HG03159 (cell line): ENCODE results near the gene SPRR2A.
"Not testable (repeated sequence)": the region's sequence is repeated elsewhere in the genome, so short reads cannot be mapped to it uniquely, and the experiment has no call there.

Source experiments
- ATAC-seq: cut with Tn5 transposase; IDR thresholded peaks from one replicate; pipeline ENCODE4 v1.9.1; 2021; ENCODE audit warnings: mild to moderate bottlenecking, moderate library complexity; ENCODE audit not compliant: unreplicated experiment

The SPRR2A gene

GRCh38 chr1:153057375-153057774 is at the start of gene SPRR2A:
Gene SPRR2A, minus strand, starts transcription at chr1:153057512. Its CDS starts 777 bp downstream, at chr1:153056735.
- no peak for ATAC-seq

DNA sequence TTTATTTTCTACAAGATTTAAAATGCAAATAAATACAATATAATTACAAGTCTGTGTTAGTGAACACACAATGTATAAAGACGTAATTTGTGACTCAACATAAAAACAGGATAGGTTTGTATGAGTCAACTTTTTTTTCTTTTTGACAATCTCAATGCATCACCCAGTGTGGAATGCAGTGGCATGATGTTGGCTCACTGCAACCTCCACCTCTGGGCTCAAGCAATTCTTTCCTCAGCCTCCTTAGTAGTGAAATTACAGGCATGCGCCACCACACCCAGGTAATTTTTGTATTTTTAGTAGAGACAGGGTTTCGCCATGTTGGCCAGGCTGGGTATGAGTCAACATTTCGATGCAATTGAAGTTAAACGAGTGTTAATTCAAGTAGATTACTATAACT is 42.9 kb upstream of the SPRR2A start:
- ATAC-seq: no peak

DNA sequence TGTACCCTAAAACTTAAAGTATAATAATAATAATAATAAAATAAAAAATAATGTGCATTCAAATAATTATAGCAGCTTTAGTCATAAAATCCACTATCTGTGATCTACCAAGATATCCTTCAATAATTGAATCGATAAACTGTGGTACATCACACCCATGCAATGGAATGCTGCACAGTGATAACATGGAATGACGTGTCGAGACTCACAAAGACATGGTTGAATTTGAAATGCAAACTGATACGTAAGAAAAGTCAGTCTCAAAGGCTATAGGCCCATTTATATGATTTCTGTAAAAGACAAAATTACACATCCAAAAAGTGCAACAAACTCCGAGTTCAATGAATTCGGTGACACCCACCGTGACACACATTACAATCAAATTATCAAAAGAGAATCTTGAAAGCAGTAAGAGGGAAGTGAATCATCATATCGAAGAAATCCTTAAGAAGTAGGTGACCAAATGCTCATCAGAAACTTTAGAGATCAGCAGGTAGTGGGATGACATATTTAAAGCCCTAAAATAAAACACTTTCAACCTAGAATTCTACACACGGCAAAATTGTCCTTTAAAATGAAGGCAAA is 42.2 kb upstream of the SPRR2A start:
- no peak for ATAC-seq

GRCh38 chr1:153095764-153096163 is 38.5 kb upstream of the SPRR2A start:
- ATAC-seq: no peak

DNA sequence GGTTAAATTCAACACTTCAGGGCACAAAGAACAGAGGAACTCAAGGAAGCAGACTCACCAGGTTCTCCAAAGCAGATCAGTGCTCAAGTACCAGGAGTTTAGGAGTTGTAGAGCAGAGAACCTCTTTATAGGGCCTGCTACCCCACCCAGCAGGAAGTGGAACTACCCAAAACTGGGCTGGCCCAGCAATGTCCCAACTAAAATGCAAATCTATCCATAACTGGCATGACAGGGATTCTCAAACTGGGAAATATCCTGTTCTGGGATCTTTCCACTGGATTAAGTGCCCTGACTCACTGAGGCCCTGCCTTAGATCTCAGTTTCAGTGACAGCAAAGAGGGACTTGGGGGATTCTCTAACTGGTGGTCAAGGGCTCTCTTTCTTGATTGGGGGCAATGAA is 37.1 kb upstream of the SPRR2A start, which contains the start of gene SPRR2E:
TSS of gene SPRR2E (minus strand) at position 101 of the 400 bp plus-strand sequence. CDS start 775 bp downstream, outside the sequence.
- no peak for ATAC-seq

GRCh38 chr1:153087652-153088051 is 30.3 kb upstream of the SPRR2A start:
- no peak for ATAC-seq

- ATAC-seq: no peak
Measured at GRCh38 chr1:153081736-153082135, 24.4 kb upstream of the SPRR2A start.

DNA sequence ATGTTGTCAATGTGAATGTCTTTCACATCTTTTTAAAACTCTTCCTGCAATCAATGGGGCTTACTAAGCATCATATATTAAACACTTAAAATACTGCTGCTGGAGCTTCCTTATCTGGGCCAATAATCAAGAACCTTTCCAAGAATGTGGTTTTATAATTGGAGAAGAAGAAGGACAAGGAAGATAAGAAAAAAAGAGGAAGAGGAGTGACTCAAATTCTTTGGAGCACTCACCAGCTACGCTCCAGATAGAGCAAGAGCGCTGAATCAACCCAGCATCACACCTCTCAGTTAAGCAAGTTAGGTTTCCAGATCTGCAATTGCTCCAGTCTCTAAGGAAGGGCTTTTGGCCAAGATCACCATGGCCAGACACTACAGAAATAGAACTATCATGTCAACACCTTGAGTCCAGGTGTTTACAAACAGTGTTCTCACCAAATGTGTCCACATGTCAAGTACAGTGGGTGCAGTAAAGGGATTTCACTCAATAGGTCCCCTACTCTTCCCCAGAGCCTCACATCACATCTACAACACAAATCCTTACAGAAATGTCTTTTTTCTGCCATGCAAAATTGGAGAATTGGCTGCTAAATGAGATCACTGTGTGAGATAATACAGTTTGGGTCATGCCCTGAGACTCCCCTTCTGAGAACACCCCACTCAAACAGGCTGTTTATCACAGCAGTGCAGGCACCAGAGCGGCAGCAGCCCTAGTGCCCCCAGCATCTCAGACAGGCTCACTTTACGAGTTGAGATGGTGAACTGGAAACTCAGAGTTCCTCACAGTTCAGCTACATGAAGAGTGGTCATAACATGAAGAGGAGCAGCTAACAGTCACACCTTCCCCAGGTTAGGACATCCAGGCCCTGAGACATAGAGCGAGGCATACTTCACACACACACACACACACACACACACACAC is 15.8 kb upstream of the SPRR2A start:
- ATAC-seq: no peak

- no peak for ATAC-seq
Measured at GRCh38 chr1:153071511-153071910, 14.2 kb upstream of the SPRR2A start, which contains the start of gene SPRR2B. Gene SPRR2B, minus strand, starts transcription at chr1:153071611. Its CDS starts 772 bp downstream, at chr1:153070839.

- ATAC-seq: no peak
Measured at GRCh38 chr1:153070243-153070642, 12.9 kb upstream of the SPRR2A start.

GRCh38 chr1:153058826-153059784 is 1.8 kb upstream of the SPRR2A start:
- ATAC-seq: no peak

DNA sequence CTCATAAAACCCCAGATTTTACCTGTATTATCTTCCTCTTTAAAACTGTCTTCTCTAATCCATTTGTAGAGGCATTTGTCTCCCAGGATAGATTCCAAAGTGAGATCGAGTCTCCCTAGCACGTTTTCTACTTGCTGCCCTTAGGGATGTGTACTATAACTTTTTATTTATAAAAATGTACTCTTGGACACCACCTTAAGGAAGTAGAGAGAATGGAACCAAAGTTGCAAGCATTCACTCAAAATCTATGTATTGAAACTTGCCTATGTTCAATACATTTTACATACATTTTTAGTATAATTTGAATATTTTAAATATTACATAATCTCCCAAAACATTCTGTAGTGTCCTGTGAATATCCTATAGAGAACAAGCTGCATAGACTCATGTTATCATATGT is 842 bp upstream of the SPRR2A start:
- no peak for ATAC-seq

GRCh38 chr1:153056111-153056510 is 1.2 kb downstream of the SPRR2A start:
- ATAC-seq: not testable (repeated sequence)

DNA sequence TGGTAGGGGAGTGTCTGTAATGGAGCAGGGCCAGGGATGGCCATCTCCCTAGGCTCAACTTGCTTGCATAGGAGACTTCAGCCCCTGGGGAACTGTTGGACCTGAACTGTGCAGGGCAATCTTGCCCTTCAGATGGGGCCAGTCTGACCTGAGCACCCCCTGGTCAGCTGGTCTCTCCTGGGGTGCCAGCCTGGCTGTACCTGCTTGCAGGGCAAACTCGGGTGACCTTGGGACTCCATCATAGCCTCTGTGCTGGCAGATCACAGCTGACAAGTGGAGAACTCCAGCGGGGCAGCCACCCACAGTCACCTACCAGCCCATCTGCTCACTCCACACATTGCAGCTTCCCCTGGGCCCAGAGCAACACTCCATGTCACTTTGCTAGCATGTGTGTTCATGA is 8.1 kb downstream of the SPRR2A start:
- no peak for ATAC-seq

DNA sequence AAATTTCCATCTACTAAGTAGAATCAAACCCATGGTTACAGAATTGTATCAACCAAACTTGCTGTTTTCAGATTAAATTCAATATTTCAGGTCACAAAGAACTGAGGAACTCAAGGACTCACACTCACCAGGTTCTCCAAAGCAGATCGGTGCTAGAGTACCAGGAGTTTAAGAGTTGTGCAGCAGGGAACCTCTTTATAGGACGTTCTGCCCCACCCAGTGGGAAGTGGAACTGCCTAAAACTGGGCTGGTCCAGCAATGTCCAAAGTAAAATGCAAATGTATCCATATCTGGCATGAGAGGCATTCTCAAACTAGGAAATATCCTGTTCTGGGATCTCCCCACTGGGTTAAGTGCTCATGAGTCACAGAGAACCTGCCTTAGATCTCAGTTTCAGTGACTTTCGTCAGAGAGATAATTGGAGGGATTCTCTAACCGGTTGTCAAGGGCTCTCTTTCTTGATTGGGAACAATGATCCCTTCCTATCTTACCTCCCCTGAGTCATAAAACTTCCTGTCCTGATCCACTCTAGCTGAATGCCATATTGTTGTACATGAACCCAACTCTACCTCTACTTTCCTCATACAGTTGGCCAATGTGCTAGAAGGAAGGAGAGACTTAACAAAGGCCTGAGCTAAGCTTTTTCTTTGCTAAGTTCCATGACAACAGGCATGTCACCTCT is 16.2 kb downstream of the SPRR2A start, which contains the start of gene SPRR2D:
TSS of gene SPRR2D (minus strand) at position 171 of the 682 bp plus-strand sequence. CDS start 774 bp downstream, outside the sequence.
- ATAC-seq: no peak

DNA sequence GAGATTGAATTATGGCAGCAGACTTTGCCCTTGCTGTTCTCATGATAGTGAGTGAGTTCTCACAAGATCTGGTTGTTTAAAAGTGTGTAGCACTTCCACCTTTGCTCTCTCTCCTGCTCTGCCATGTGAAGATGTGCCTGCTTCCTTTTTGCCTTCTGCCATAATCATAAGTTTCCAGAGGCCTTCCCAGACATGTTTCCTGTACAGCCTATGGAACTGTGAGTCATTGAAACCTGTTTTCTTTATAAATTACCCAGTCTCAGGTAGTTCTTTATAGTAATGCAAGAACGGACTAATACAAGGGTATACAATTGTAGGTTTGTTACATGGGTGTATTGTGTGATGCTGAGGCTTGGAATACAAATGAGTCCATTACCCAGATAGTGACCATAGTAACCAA is 22.1 kb downstream of the SPRR2A start:
- ATAC-seq: no peak

GRCh38 chr1:153032677-153033308 is 24.5 kb downstream of the SPRR2A start:
- no peak for ATAC-seq

DNA sequence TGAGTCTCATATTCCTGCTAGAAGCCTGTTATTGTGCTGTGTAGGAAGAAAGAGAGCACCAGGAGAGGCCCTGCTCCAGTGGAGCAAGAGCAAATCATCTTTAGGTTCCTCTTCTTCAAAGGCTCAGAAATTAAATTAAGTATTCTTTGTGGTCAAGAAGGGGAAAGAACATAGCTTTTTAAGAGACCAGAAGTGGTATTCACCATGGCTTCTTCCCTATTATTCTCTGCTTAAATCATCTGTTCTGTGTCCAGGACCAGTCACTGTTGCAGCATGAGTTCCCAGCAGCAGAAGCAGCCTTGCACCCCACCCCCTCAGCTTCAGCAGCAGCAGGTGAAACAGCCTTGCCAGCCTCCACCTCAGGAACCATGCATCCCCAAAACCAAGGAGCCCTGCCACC is 25.2 kb downstream of the SPRR2A start:
- no peak for ATAC-seq

GRCh38 chr1:153030895-153031294 is 26.4 kb downstream of the SPRR2A start, which contains the start of gene SPRR1B:
Gene SPRR1B, plus strand, starts transcription at chr1:153031203. Its CDS starts 1,143 bp downstream, at chr1:153032346.
- ATAC-seq: no peak

GRCh38 chr1:153028766-153029165 is 28.5 kb downstream of the SPRR2A start:
- ATAC-seq: no peak
